Stimulated activated CD4-positive, alpha-beta T cell treated with anti-CD3 and anti-CD28 coated beads, Interleukin-4, amount 100 ng/mL, for 24 hours (primary cell): ENCODE measurements around the gene HLCS.

Source experiments
- DNase-seq: peaks from one replicate; pipeline ENCODE4 v3.0.0-alpha.2; 2020

The HLCS gene

DNA sequence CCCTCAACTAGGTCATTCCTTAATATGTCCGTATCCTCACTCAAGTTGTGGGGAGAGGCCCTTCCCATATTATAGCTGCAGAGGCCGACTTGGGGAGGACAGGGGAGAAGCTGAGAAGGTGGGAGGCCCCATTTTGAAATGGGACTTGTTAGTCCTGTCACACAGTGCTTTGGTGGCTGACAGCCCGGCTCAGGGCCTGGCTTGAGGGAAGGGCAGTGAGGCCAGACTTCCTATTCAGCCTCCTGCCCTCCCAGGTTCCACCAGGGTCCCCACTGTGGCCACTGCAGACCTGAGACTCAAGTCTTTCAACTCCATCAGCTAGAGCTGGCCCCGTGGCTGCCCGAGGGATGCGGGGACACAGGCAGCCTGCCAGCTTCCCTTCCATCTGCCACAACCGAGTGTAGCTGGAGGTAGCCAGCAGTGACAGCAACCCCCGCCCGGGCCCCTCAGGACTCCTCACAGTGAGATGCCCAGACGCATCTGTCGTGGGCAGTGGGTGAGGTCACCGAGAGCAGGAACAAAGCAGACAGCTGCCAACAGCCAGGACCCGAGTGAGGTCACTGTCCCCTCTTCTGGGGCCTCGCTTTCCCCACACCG lies 230.6 kb downstream of the HLCS start:
- DNase-seq, result no peak

GRCh38 chr21:36735201-36735515 lies 231.3 kb downstream of the HLCS start:
- DNase-seq, result no peak

DNA sequence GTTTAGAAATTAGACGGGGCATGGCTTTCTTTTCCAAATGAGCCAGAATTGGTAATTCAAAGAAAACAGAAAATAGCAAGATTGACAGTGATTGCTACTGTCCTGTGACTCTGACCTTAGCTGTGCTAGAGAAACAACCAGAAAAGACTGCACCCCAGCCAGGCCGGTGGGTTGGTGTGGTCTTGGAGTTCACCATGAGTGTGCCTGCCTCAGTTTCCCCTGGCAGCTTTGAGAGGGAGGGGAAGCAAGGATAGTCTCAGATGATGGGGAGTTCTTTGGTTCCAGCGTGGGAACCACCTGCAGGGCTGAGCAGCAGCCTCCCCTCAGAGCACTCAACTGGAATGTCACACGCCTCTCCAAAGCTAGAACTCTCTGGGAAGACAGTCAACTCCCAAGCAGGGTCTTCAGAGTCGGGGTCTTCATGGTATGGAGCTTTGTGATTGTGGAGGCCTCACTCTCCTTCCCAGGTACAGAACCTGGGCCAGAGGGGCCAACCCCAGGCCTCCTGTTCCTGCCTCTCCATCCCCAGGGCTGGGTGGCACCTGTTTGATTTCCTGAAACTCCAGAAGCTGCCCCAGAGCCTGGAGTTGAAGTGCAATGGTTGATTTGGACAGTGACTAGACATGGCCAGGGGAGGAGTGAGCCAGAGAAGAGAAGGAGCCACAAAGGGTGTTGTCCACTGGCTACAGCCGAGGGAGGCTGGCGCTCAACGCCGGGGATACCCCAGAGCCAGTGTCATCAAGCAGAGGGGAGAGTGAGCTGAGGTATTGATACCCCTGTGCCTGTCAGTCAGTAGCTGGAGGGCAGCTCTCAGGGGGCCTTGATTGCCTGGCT lies 231.9 kb downstream of the HLCS start:
- no peak for DNase-seq

DNA sequence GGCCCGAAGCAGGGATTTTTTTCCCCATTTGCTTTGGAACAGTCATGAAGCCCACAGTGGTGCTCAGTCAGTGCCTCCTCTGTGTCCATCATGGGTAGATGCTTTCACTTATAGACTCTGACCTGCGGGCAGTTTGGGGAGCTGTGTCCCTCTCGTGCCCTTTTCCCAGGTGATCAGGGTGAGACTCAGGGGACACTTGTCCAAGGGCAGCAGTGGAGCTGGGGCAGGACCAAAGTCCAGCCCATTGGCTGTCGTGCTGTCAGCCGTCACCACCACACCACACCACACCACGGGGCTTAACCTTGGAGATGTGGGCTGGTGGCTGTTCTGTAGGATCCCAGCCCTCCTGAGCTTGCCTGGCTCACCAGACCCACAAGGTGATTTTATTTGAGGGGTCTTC lies 232.6 kb downstream of the HLCS start:
- no peak for DNase-seq

DNA sequence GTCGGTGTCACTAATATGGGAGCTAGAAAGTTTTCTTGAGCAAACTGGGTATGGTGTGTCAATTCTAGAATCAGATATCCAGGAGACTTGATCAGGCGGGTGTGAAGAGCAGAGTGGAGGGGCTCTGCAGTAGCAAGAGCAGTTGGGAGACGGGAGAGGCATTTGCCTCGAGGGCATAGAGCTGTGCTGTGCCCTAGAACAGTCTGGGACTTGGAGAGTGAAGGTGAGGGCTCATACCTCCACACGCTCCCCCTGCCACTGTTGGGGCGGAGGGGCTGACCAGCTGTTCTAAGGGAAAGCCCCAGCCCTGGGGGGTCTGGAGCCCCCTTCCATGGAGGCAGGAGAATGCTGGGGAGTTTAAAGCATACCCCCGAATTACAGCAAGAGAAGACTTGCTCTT lies 233.7 kb downstream of the HLCS start:
- DNase-seq, result no peak

GRCh38 chr21:36732217-36732616 lies 234.3 kb downstream of the HLCS start:
- DNase-seq, result no peak

DNA sequence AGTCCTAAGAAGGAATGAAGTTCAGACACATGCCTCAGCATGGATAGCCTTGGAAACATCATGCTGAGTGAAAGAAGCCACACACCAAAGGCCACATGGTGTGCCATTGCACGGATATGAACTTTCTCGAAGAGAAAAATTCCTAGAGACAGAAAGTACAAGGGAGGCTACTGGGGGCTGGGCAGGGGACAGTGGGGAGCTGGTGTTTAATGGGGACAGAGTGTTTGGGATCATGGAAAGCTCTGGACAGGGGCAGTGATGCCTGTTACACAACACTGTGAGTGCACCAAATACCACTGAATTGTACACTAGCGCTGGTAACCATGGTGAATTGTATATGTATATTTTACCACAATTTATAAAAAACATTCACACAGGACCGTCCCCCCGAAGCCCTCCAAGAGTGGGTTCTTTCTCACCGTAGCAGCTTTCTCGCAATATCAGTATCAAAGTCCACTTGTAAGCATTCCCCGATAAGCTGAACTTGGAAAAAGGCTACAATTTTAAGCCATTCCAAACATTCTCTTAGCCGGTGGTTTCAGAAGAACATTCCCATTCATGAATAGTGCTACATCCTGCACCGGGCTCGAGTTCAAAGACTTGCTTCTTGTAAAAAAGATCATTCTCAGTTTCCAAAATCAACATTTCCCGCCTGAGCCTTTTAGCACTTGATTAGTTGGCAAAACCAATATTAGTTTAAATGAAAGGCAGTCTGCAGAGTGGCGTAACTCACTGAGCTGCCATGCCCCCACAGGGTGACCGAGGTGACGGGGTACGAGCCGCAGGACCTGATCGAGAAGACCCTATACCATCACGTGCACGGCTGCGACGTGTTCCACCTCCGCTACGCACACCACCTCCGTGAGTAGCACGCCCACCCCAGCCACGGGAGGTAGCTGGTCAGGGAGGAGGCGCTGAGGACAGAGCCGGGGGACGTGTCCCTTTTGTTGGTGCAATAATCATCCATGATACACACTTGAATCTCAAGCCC lies 235.9 kb downstream of the HLCS start:
- DNase-seq, result no peak

- DNase-seq, result no peak
Observed at GRCh38 chr21:36729310-36729970, 237.0 kb downstream of the HLCS start.

- no peak for DNase-seq
Observed at GRCh38 chr21:36728371-36729111, 237.9 kb downstream of the HLCS start.

GRCh38 chr21:36727866-36728265 lies 238.6 kb downstream of the HLCS start:
- DNase-seq, result no peak

GRCh38 chr21:36725793-36726386 lies 240.6 kb downstream of the HLCS start:
- DNase-seq, result no peak

GRCh38 chr21:36724660-36725059 lies 241.8 kb downstream of the HLCS start:
- no peak for DNase-seq

GRCh38 chr21:36723371-36723881 lies 243.0 kb downstream of the HLCS start:
- DNase-seq, result no peak

DNA sequence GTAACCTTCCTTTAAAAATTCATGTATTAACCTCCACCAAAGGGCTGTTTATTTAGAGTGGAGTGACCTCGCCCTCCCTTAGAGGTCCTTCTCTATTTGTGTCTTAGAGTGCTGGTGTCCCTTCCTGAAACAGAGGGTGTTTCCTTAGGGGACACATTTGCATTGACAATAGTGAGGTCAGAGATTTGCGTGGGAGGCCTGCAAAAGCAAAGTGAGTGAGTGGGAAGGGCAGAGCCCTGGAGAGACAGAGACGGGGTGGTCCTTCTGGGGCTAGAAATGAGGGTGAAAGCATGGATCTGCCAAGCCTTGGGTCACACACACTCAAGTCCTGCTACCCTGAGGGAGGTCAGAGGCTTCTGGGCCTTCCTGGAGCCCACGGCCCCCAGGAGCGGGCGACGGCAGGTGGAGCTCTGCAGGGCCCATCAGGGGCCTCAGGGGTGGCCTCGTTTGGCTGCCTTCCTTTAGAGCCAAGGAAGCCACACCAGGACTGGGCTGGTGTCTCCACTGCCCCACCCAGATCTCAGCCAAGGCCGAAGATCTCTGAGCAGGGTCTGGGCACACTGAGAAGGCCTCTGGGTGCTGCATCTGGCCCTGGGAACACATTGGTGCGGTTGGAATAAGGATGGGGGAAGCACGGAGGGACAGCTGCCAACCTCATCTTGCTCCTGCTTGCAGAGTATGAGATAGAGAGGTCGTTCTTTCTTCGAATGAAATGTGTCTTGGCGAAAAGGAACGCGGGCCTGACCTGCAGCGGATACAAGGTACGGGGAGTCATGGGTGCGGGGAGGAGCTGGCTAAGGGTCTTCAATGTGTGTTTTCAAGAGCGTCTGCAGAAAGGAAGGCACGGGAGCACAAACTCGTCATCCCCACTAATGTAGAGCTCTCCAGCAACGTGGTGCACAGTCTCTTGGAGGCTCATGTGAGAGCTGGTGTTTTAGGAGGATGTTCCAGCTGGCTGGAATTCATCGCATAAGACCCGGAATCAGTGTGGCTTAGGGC lies 243.8 kb downstream of the HLCS start:
- DNase-seq, result no peak

DNA sequence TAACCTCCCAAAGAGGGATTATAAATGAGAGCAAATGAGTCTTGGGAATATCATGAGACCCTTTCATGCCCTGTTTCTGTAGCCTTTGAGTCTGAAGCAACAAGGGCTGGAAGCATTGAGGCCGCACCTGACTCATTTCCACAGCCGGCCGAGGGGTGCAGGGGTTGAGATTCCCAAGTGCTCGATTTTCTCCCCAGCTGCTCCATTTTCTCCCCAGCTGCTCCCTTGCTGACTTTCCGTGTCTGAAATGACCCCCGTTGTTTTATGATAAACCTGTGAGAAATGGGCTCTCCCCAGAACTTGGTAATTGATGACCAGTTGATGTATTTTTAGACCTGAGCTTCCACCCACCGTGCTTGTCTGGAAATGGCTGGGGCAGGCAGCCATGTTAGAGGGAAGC lies 244.7 kb downstream of the HLCS start:
- no peak for DNase-seq

GRCh38 chr21:36719614-36720013 lies 246.9 kb downstream of the HLCS start:
- no peak for DNase-seq

- no peak for DNase-seq
Observed at GRCh38 chr21:36718951-36719501, 247.4 kb downstream of the HLCS start.

DNA sequence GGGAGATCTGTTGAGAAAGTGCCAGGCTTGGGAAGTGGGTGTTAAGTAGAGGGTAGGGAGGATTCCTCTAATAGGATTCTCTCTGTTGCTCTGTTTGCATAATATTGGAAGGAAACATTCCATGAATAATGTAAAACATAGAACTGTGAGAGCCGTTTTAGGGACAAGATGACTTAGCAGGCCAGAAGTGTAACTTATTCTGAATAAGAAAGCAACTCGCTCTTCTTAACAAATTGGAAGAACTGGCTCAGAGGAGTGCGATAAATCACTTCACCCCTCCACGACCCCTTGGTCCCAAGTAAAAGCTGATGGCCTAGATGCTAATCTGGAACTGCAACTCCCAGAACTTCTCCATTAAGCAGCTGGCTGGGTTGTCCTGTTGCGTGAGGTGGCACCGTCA lies 248.5 kb downstream of the HLCS start:
- DNase-seq, result no peak

GRCh38 chr21:36716836-36717235 lies 249.6 kb downstream of the HLCS start:
- DNase-seq, result no peak

DNA sequence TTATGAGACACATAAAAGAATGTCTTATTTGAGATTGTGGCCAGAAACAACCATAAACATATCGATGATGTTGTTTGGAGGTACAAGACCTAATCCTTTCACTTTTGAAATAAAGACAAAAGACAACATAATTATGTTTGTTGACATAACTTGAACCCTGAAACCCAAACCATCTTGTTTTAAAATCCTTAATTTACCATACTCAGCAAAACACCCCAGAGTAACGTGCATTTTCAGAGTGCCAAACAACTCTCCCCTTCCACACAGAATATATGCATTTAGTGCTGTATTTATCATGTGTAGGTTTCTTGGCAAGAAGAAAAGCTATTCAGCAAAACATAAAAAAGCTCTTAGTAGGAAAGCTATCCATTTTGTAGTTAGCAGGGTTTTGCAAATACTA lies 250.1 kb downstream of the HLCS start:
- no peak for DNase-seq
